CD14-positive monocyte (primary cell): ENCODE measurements around the gene HDGFL3. TPM values are rescaled to one million over a fixed set of nuclear protein-coding genes. Genes with fewer than 3 reads are reported as not detected.

ENCODE experiments used
- DNase-seq, 3 donors: peaks; one replicate each; pipeline ENCODE4 v3.0.0-alpha.2; 2011 to 2022
- H2AFZ ChIP-seq: 2 replicates; pipeline ENCODE4 v1.6.0; 2012; ENCODE audit warnings: mild to moderate bottlenecking, low read depth, low read length, inconsistent platforms; ENCODE audit not compliant: insufficient read depth, poor library complexity, severe bottlenecking
- H3K27ac ChIP-seq, 2 donors: 1 replicate in 1 of 2; 2 replicates in 1 of 2; pipeline ENCODE4 v1.5.1; 2012 to 2013; ENCODE audit warnings: low read length in 2 of 2, control low read depth in 1 of 2, inconsistent platforms in 1 of 2, low read depth in 1 of 2, mild to moderate bottlenecking in 1 of 2
- H3K27me3 ChIP-seq, 2 donors: one replicate each; pipeline versions ENCODE4 v1.6.0 to v1.6.1; 2011 to 2013; ENCODE audit warnings: low read length in 2 of 2; ENCODE audit not compliant: control insufficient read depth in 2 of 2, insufficient read depth in 2 of 2
- H3K36me3 ChIP-seq, 2 donors: replicated peaks in 1 of 2; 1 replicate in 1 of 2; 2 replicates in 1 of 2; pipeline versions ENCODE4 v1.5.1 to v1.6.1; 2012 to 2013; ENCODE audit warnings: low read length in 2 of 2, control low read depth in 1 of 2, inconsistent platforms in 1 of 2, mild to moderate bottlenecking in 1 of 2; ENCODE audit not compliant: insufficient read depth in 2 of 2, control insufficient read depth in 1 of 2
- H3K4me1 ChIP-seq, 2 donors: 1 replicate in 1 of 2; 2 replicates in 1 of 2; pipeline versions ENCODE4 v1.5.1 to v1.6.1; 2012 to 2013; ENCODE audit warnings: low read length in 2 of 2, control low read depth in 1 of 2, inconsistent platforms in 1 of 2, mild to moderate bottlenecking in 1 of 2, moderate library complexity in 1 of 2; ENCODE audit not compliant: insufficient read depth in 2 of 2, control insufficient read depth in 1 of 2
- H3K4me2 ChIP-seq: replicated peaks from 2 replicates; pipeline ENCODE3; 2012; ENCODE audit warnings: low read length, moderate library complexity, mild to moderate bottlenecking; ENCODE audit not compliant: poor library complexity, severe bottlenecking; ENCODE audit errors: extremely low read depth
- H3K4me3 ChIP-seq, 3 experiments: fragments of 200-600 bp in 1 of 3; sonication (generic) in 1 of 3; replicated peaks in 1 of 3; 1 replicate in 2 of 3; 2 replicates in 1 of 3; pipeline ENCODE4 v1.5.1; 2011 to 2013; ENCODE audit warnings: low read length in 3 of 3, mild to moderate bottlenecking in 3 of 3, control low read depth in 2 of 3, low read depth in 2 of 3, inconsistent platforms in 1 of 3, moderate library complexity in 1 of 3
- H3K79me2 ChIP-seq: 2 replicates; pipeline ENCODE4 v1.6.0; 2012; ENCODE audit warnings: mild to moderate bottlenecking, control low read depth, inconsistent platforms, low read length, moderate library complexity; ENCODE audit not compliant: insufficient read depth
- H3K9ac ChIP-seq: 2 replicates; pipeline ENCODE4 v1.6.0; 2017; ENCODE audit warnings: low read length, mild to moderate bottlenecking; ENCODE audit not compliant: insufficient read depth, poor library complexity, severe bottlenecking
- H3K9me3 ChIP-seq, 2 donors: replicated peaks in 1 of 2; 1 replicate in 1 of 2; 2 replicates in 1 of 2; pipeline versions ENCODE4 v1.5.1 to v1.6.1; 2012 to 2013; ENCODE audit warnings: low read length in 2 of 2, control low read depth in 1 of 2; ENCODE audit not compliant: control insufficient read depth in 1 of 2, insufficient read depth in 1 of 2
- H4K20me1 ChIP-seq: 2 replicates; pipeline ENCODE4 v1.6.0; 2012; ENCODE audit warnings: mild to moderate bottlenecking, low read length, control low read depth, moderate library complexity; ENCODE audit not compliant: insufficient read depth
- H3K27ac Mint-ChIP-seq, 7 donors: one replicate each; pipeline ENCODE4 v1.8.0; 2020; ENCODE audit warnings: mild to moderate bottlenecking in 7 of 7, mixed read lengths in 7 of 7, moderate library complexity in 6 of 7, inconsistent platforms in 2 of 7
- H3K27me3 Mint-ChIP-seq, 3 donors: one replicate each; pipeline ENCODE4 v1.8.0; 2021 to 2022; ENCODE audit warnings: low read depth in 3 of 3, mild to moderate bottlenecking in 3 of 3, mixed read lengths in 3 of 3, moderate library complexity in 3 of 3, inconsistent platforms in 1 of 3
- H3K36me3 Mint-ChIP-seq, 2 donors: one replicate each; pipeline ENCODE4 v1.8.0; 2020; ENCODE audit warnings: mixed read lengths in 2 of 2, inconsistent platforms in 1 of 2, mild to moderate bottlenecking in 1 of 2
- H3K4me1 Mint-ChIP-seq: one replicate; pipeline ENCODE4 v1.8.0; 2020; ENCODE audit warnings: mild to moderate bottlenecking, mixed read lengths
- H3K4me3 Mint-ChIP-seq, 2 donors: one replicate each; pipeline ENCODE4 v1.8.0; 2020; ENCODE audit warnings: mild to moderate bottlenecking in 2 of 2, mixed read lengths in 2 of 2, moderate library complexity in 1 of 2
- H3K9me3 Mint-ChIP-seq, 7 donors: one replicate each; pipeline ENCODE4 v1.8.0; 2020 to 2022; ENCODE audit warnings: mixed read lengths in 7 of 7, mild to moderate bottlenecking in 6 of 7, moderate library complexity in 6 of 7, inconsistent platforms in 2 of 7
- CTCF ChIP-seq: fragments of 200-600 bp; IDR thresholded peaks from one replicate; pipeline ENCODE4 v1.8.0; 2022; ENCODE audit warnings: antibody characterized with exemption, mild to moderate bottlenecking
- WGBS: methylation state at CpG from one replicate; pipeline ENCODE4 v1.1.5; 2013; ENCODE audit warnings: missing lambda C conversion rate; ENCODE audit not compliant: insufficient coverage; 5-methylcytosine and 5-hydroxymethylcytosine counted together
- intact Hi-C, 2 donors: fragments of 100-400 bp; cut with micrococcal nuclease; formaldehyde crosslinking; loops; one replicate each; pipeline versions ENCODE4 v1.15.0 to v1.15.1; 2023
- polyA plus RNA-seq, 3 donors: library from polyadenylated mRNA; depleted of rRNA in 1 of 3; unstranded in 2 of 3; stranded (reverse) in 1 of 3; fragments of 300-500 nt in 2 of 3; fragments of >200 nt in 1 of 3; fragmentation: Illumina TruSeq in 2 of 3; gene quantifications; 1 replicate in 2 of 3; 2 replicates in 1 of 3; pipeline ENCODE4 v1.2.3, GENCODE V29; 2012 to 2021

Gene HDGFL3
- polyA plus RNA-seq, 3 donors: 0.35 to 1.1 (median 0.69) TPM

DNA sequence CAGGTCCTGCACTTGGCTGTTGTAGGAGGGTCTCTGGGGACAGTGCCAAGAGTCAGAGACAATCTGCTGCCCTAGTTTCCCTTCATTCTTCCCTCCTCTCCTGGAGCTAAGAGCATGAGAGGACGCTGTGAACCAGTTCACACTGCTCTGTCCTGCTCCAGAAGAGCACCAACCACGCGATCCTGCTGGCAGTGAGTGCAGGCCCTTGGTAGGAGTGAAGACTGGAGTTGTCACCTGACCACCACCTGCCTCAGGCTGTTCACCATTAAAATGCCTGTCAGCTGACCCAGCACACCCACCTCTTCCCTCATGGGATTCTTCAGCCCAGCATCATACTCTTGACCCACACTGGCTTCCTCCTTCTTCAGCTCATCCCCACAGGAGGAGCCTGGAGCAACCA is 97.2 kb downstream of the HDGFL3 start:
- Histone ChIP-seq H2AFZ (no peak overlapping the region), H3K27me3 (peaks cover 0 to 4% of the 10 kb centered on the region in 2 donors), H4K20me1 (peaks cover 53% of the 10 kb centered on the region), H3K79me2 (peaks cover 38% of the 10 kb centered on the region), H3K9ac (no peak overlapping the region), H3K4me1 (peaks cover 27 to 36% of the 10 kb centered on the region in 2 donors), H3K4me3 (no peak overlapping the region), H3K36me3 (peaks cover 27 to 36% of the 10 kb centered on the region in 2 donors), H3K27ac (no peak overlapping the region), H3K4me2 (no peak overlapping the region), H3K9me3 (no peaks in the 10 kb centered on the region)
- no peak for TF ChIP-seq CTCF
- Mint-ChIP-seq H3K36me3 (peaks cover 16 to 37% of the 10 kb centered on the region in 2 donors), H3K27ac (no peak overlapping the region), H3K4me3 (no peak overlapping the region), H3K4me1 (peaks cover 38% of the 10 kb centered on the region), H3K9me3 (peaks cover 0 to 10% (median 3%) of the 10 kb centered on the region in 7 donors), H3K27me3 (peaks cover 3 to 14% (median 7%) of the 10 kb centered on the region in 3 donors)
- DNase-seq: no peak
- WGBS: no CpG with 5 or more reads among the region's 3 CpGs
- intact Hi-C loops: no loop called here

DNA sequence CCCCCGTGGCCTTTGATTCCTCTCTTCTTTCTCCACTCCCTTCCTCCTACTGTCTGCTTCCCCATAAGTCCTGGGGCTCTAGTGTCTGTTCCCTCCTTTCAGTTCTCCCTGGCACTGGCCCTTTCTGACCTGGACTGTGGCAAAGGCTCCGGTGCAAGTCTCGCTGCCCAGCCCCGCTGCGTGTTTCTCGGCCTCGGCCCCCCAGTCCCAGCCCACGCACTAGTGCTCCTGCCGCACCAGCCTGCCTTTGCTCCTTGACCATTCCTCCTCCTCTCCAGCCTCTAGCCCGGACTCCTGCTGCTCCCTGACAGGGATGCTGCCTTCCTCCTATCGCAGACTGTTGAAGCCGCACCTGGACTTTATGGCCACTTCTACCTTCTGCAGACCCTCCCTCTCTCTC is 98.1 kb downstream of the HDGFL3 start:
- Histone ChIP-seq H3K36me3 (peaks cover 21 to 28% of the 10 kb centered on the region in 2 donors), H3K79me2 (peaks cover 38% of the 10 kb centered on the region), H3K9me3 (no peaks in the 10 kb centered on the region), H3K27me3 (peaks cover 0 to 4% of the 10 kb centered on the region in 2 donors), H3K9ac (no peak overlapping the region), H3K4me2 (peak overlapping the region; percentile 88), H3K4me3 (peak overlapping the region in 1 of 3 experiments; percentile 95), H3K27ac (peak overlapping the region; percentile 66 to 96), H3K4me1 (peaks cover 27 to 36% of the 10 kb centered on the region in 2 donors), H2AFZ (no peak overlapping the region), H4K20me1 (peaks cover 53% of the 10 kb centered on the region)
- H3K36me3 Mint-ChIP-seq: peaks cover 16 to 37% of the 10 kb centered on the region in 2 donors
- H3K4me1 Mint-ChIP-seq: peaks cover 41% of the 10 kb centered on the region
- peaks cover 0 to 10% (median 3%) of the 10 kb centered on the region in 7 donors for H3K9me3 Mint-ChIP-seq
- peaks cover 5 to 18% (median 7%) of the 10 kb centered on the region in 3 donors for H3K27me3 Mint-ChIP-seq
- 70% methylated on average over 12 of the region's 12 CpGs for WGBS
- no peak for TF ChIP-seq CTCF
- DNase-seq: no peak
- intact Hi-C loops: loop anchor here in 1 of 2 donors (5.0 kb wide), 1 partner anchor 42 kb away; the partner anchor contains the start of gene BTBD1
- peak overlapping the region; percentile 64 to 97 (median 96) for H3K27ac Mint-ChIP-seq
- peak overlapping the region; percentile 95 to 99 for H3K4me3 Mint-ChIP-seq
